ENCODE measurements around the gene MAPKAP1. TPM values are rescaled to one million over a fixed set of nuclear protein-coding genes. Genes with fewer than 3 reads are reported as not detected.
"Not testable (repeated sequence)": the region's sequence is repeated elsewhere in the genome, so short reads cannot be mapped to it uniquely, and the experiment has no call there.

MAPKAP1 gene
- total RNA-seq, 2 experiments from 2014 or later, result 54.8 to 57.4 TPM

- intact Hi-C loops (cut with micrococcal nuclease), result no loop called here
- H3K27me3 Mint-ChIP-seq (ENCODE audit: low read depth), result no peaks in the 10 kb centered on the region
- no peak overlapping the region for H3K27ac Mint-ChIP-seq
- H3K4me3 Mint-ChIP-seq, result no peak overlapping the region
- CTCF ChIA-PET, result no interaction called here
- no peak for DNase-seq
- H3K4me1 Mint-ChIP-seq (ENCODE audit: low read depth), result no peaks in the 10 kb centered on the region
- H3K36me3 Mint-ChIP-seq (ENCODE audit: low read depth), result no peaks in the 10 kb centered on the region
- H3K9me3 Mint-ChIP-seq, result no peaks in the 10 kb centered on the region
Measured at GRCh38 chr9:125726456-125727132, 19.6 kb upstream of the MAPKAP1 start.

GRCh38 chr9:125707472-125707804, 430 bp upstream of the MAPKAP1 start:
- intact Hi-C loops (cut with micrococcal nuclease), result loop anchor here (1.0 to 10.0 kb wide), 4 partner anchors 39 to 513 kb away; no protein-coding TSS in a partner anchor
- Mint-ChIP-seq H3K27me3 (ENCODE audit: low read depth) (no peaks in the 10 kb centered on the region), H3K27ac (peak overlapping the region; percentile 87), H3K4me3 (peak overlapping the region; percentile 83), H3K36me3 (ENCODE audit: low read depth) (no peaks in the 10 kb centered on the region), H3K9me3 (no peaks in the 10 kb centered on the region), H3K4me1 (ENCODE audit: low read depth) (peaks cover 36% of the 10 kb centered on the region)
- CTCF ChIA-PET, result interaction anchor here (0.8 to 1.2 kb wide), 2 partner anchors 16 to 148 kb away, joined by 3 to 4 read pairs; no protein-coding TSS in a partner anchor
- DNase-seq, result no peak

GRCh38 chr9:125705893-125706292, 1.1 kb downstream of the MAPKAP1 start:
- Mint-ChIP-seq H3K4me3 (peak overlapping the region; percentile 83), H3K36me3 (ENCODE audit: low read depth) (no peaks in the 10 kb centered on the region), H3K27ac (peak overlapping the region; percentile 77), H3K9me3 (no peaks in the 10 kb centered on the region), H3K4me1 (ENCODE audit: low read depth) (peaks cover 44% of the 10 kb centered on the region), H3K27me3 (ENCODE audit: low read depth) (no peaks in the 10 kb centered on the region)
- CTCF ChIA-PET, result interaction anchor here (0.7 to 1.3 kb wide), 2 partner anchors 73 to 1291 kb away, joined by 3 to 4 read pairs; no protein-coding TSS in a partner anchor
- intact Hi-C loops (cut with micrococcal nuclease), result loop anchor here (10.0 kb wide), 1 partner anchor 511 kb away; no protein-coding TSS in a partner anchor
- no peak for DNase-seq

GRCh38 chr9:125703662-125704061, 3.3 kb downstream of the MAPKAP1 start:
- intact Hi-C loops (cut with micrococcal nuclease), result loop anchor here (10.0 kb wide), 1 partner anchor 509 kb away; no protein-coding TSS in a partner anchor
- Mint-ChIP-seq H3K9me3 (no peaks in the 10 kb centered on the region), H3K36me3 (ENCODE audit: low read depth) (no peaks in the 10 kb centered on the region), H3K27ac (no peak overlapping the region), H3K4me3 (no peak overlapping the region), H3K4me1 (ENCODE audit: low read depth) (peaks cover 59% of the 10 kb centered on the region), H3K27me3 (ENCODE audit: low read depth) (no peaks in the 10 kb centered on the region)
- DNase-seq, result no peak
- CTCF ChIA-PET, result no interaction called here

GRCh38 chr9:125701351-125701750, 5.7 kb downstream of the MAPKAP1 start:
- no peaks in the 10 kb centered on the region for H3K27me3 Mint-ChIP-seq (ENCODE audit: low read depth)
- H3K36me3 Mint-ChIP-seq (ENCODE audit: low read depth), result peaks cover 3% of the 10 kb centered on the region
- peaks cover 64% of the 10 kb centered on the region for H3K4me1 Mint-ChIP-seq (ENCODE audit: low read depth)
- intact Hi-C loops (cut with micrococcal nuclease), result loop anchor here (1.0 to 10.0 kb wide), 7 partner anchors 41 to 507 kb away; no protein-coding TSS in a partner anchor
- H3K4me3 Mint-ChIP-seq, result no peak overlapping the region
- peak overlapping the region; percentile 44 for H3K27ac Mint-ChIP-seq
- no peaks in the 10 kb centered on the region for H3K9me3 Mint-ChIP-seq
- peak; percentile 57 for DNase-seq
- CTCF ChIA-PET, result no interaction called here

GRCh38 chr9:125700791-125701190, 6.2 kb downstream of the MAPKAP1 start:
- peak; percentile 80 for DNase-seq
- CTCF ChIA-PET, result no interaction called here
- H3K4me3 Mint-ChIP-seq, result no peak overlapping the region
- H3K9me3 Mint-ChIP-seq, result no peaks in the 10 kb centered on the region
- peaks cover 58% of the 10 kb centered on the region for H3K4me1 Mint-ChIP-seq (ENCODE audit: low read depth)
- intact Hi-C loops (cut with micrococcal nuclease), result loop anchor here (1.0 to 10.0 kb wide), 8 partner anchors 40 to 506 kb away; no protein-coding TSS in a partner anchor
- peak overlapping the region; percentile 47 for H3K27ac Mint-ChIP-seq
- peaks cover 3% of the 10 kb centered on the region for H3K36me3 Mint-ChIP-seq (ENCODE audit: low read depth)
- no peaks in the 10 kb centered on the region for H3K27me3 Mint-ChIP-seq (ENCODE audit: low read depth)

- intact Hi-C loops (cut with micrococcal nuclease), result loop anchor here (1.0 to 10.0 kb wide), 4 partner anchors 50 to 505 kb away; no protein-coding TSS in a partner anchor
- no peak for DNase-seq
- Mint-ChIP-seq H3K27ac (no peak overlapping the region), H3K36me3 (ENCODE audit: low read depth) (peaks cover 3% of the 10 kb centered on the region), H3K27me3 (ENCODE audit: low read depth) (no peaks in the 10 kb centered on the region), H3K4me1 (ENCODE audit: low read depth) (peaks cover 49% of the 10 kb centered on the region), H3K9me3 (no peaks in the 10 kb centered on the region), H3K4me3 (no peak overlapping the region)
- CTCF ChIA-PET, result no interaction called here
Measured at GRCh38 chr9:125699870-125700269, 7.1 kb downstream of the MAPKAP1 start.

- no peak overlapping the region for H3K4me3 Mint-ChIP-seq
- H3K9me3 Mint-ChIP-seq, result no peaks in the 10 kb centered on the region
- H3K27ac Mint-ChIP-seq, result no peak overlapping the region
- H3K4me1 Mint-ChIP-seq (ENCODE audit: low read depth), result peaks cover 28% of the 10 kb centered on the region
- no peak for DNase-seq
- peaks cover 6% of the 10 kb centered on the region for H3K36me3 Mint-ChIP-seq (ENCODE audit: low read depth)
- CTCF ChIA-PET, result interaction anchor here (1.0 kb wide), 1 partner anchor 15 kb away, joined by 4 read pairs; no protein-coding TSS in a partner anchor
- intact Hi-C loops (cut with micrococcal nuclease), result no loop called here
- no peaks in the 10 kb centered on the region for H3K27me3 Mint-ChIP-seq (ENCODE audit: low read depth)
Measured at GRCh38 chr9:125696106-125696647, 10.8 kb downstream of the MAPKAP1 start.

GRCh38 chr9:125695548-125695947, 11.5 kb downstream of the MAPKAP1 start:
- H3K9me3 Mint-ChIP-seq; DNase-seq; H3K36me3 Mint-ChIP-seq (ENCODE audit: low read depth); intact Hi-C loops (cut with micrococcal nuclease); H3K4me3 Mint-ChIP-seq; H3K27ac Mint-ChIP-seq; H3K27me3 Mint-ChIP-seq (ENCODE audit: low read depth); CTCF ChIA-PET: not testable (repeated sequence)
- peaks cover 25% of the 10 kb centered on the region for H3K4me1 Mint-ChIP-seq (ENCODE audit: low read depth)

GRCh38 chr9:125694478-125694877, 12.5 kb downstream of the MAPKAP1 start:
- DNase-seq, result no peak
- Mint-ChIP-seq H3K27me3 (ENCODE audit: low read depth) (no peaks in the 10 kb centered on the region), H3K9me3 (no peaks in the 10 kb centered on the region), H3K4me1 (ENCODE audit: low read depth) (peaks cover 18% of the 10 kb centered on the region), H3K36me3 (ENCODE audit: low read depth) (peaks cover 11% of the 10 kb centered on the region), H3K27ac (no peak overlapping the region), H3K4me3 (no peak overlapping the region)
- intact Hi-C loops (cut with micrococcal nuclease), result no loop called here
- CTCF ChIA-PET, result interaction anchor here (0.7 kb wide), 1 partner anchor 19 kb away, joined by 4 read pairs; no protein-coding TSS in a partner anchor

GRCh38 chr9:125693492-125693891, 13.5 kb downstream of the MAPKAP1 start:
- DNase-seq; H3K27ac Mint-ChIP-seq; H3K27me3 Mint-ChIP-seq (ENCODE audit: low read depth); H3K4me3 Mint-ChIP-seq; intact Hi-C loops (cut with micrococcal nuclease); H3K9me3 Mint-ChIP-seq: not testable (repeated sequence)
- CTCF ChIA-PET, result interaction anchor here (0.6 kb wide), 1 partner anchor 418 kb away, joined by 3 read pairs; no protein-coding TSS in a partner anchor
- peaks cover 11% of the 10 kb centered on the region for H3K36me3 Mint-ChIP-seq (ENCODE audit: low read depth)
- H3K4me1 Mint-ChIP-seq (ENCODE audit: low read depth), result peaks cover 16% of the 10 kb centered on the region

GRCh38 chr9:125691869-125692268, 15.1 kb downstream of the MAPKAP1 start:
- Mint-ChIP-seq H3K36me3 (ENCODE audit: low read depth) (peaks cover 11% of the 10 kb centered on the region), H3K4me1 (ENCODE audit: low read depth) (peaks cover 9% of the 10 kb centered on the region), H3K27me3 (ENCODE audit: low read depth) (no peaks in the 10 kb centered on the region), H3K27ac (no peak overlapping the region), H3K9me3 (no peaks in the 10 kb centered on the region), H3K4me3 (no peak overlapping the region)
- DNase-seq, result no peak
- intact Hi-C loops (cut with micrococcal nuclease), result no loop called here
- CTCF ChIA-PET, result interaction anchor here (0.6 kb wide), 1 partner anchor 133 kb away, joined by 5 read pairs; no protein-coding TSS in a partner anchor

Measured in activated naive CD4-positive, alpha-beta T cell treated with anti-CD3 and anti-CD28 coated beads for 36 hours (primary cell).